ENCODE data around the gene ELOB.

ELOB gene

DNA sequence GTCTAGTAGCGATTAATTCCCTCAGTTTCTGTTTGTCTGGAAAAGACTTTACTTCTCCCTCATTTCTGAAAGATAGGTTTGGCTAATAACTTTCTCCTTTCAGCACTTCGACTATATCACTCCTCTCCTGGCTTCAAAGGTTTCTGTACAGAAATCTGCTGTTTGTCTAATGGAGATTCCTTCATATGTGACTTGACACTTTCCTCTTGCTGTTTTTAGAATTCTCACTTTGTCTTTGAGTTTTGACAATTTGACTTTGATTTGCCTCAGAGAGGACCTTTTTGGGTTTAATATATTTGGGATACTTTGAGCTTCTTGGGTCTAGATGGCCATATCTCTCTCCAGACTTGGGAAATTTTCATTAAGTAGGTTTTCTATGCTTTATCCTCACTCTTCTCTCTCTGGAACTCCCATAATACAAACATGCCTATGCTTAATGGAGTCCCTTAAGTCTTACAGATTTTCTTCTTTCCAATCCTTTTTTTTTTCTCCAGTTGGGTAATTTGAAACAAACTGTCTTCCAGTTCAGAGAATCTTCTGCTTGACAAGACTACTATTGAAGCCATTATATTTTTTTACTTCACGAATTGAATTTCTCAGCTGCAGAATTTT is 32.2 kb upstream of the ELOB start:
- Histone ChIP-seq H3K27ac (ENCODE audit: low read depth, low read length) (no peak overlapping the region), H3K36me3 (ENCODE audit: insufficient read depth, low read length) (no peaks in the 10 kb centered on the region), H3K4me3 (ENCODE audit: low read depth, low read length) (no peak overlapping the region), H3K27me3 (ENCODE audit: insufficient read depth, low read length) (peaks cover 67% of the 10 kb centered on the region), H2AFZ (ENCODE audit: low read length, unreplicated experiment) (no peak overlapping the region), H3K4me1 (ENCODE audit: control insufficient read depth, insufficient read depth, low read length, unreplicated experiment) (no peaks in the 10 kb centered on the region), H3K79me2 (ENCODE audit: control insufficient read depth, insufficient read depth, low read length, unreplicated experiment) (no peaks in the 10 kb centered on the region)

GRCh38 chr16:2808181-2808580 is 31.1 kb upstream of the ELOB start:
- Histone ChIP-seq H3K27ac (ENCODE audit: low read depth, low read length) (no peak overlapping the region), H3K79me2 (ENCODE audit: control insufficient read depth, insufficient read depth, low read length, unreplicated experiment) (no peaks in the 10 kb centered on the region), H2AFZ (ENCODE audit: low read length, unreplicated experiment) (no peak overlapping the region), H3K4me3 (ENCODE audit: low read depth, low read length) (no peak overlapping the region), H3K4me1 (ENCODE audit: control insufficient read depth, insufficient read depth, low read length, unreplicated experiment) (no peaks in the 10 kb centered on the region), H3K36me3 (ENCODE audit: insufficient read depth, low read length) (no peaks in the 10 kb centered on the region), H3K27me3 (ENCODE audit: insufficient read depth, low read length) (peaks cover 74% of the 10 kb centered on the region)

DNA sequence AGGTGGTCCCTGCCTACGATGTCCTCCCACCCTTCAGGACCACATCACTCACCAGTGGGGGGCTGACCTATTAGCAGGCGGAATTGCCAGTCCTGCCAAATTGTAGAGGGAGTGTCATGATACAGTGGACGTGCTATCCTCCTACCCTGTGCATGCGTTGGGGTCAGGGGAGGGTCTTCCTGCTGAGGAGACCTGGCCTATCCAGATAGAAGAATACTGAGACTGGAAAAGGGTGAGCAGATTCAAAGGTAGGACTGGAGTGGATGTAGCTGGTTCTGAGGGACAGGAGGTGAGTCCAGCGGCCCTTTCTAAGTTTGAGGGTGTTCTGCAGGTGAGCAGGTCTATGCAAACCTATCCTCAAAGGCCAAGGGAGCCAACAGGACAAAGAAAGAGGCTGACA is 29.2 kb upstream of the ELOB start:
- no peak overlapping the region for H3K27ac ChIP-seq (ENCODE audit: low read depth, low read length)

GRCh38 chr16:2804728-2805127 is 27.6 kb upstream of the ELOB start:
- Histone ChIP-seq H3K4me3 (ENCODE audit: low read depth, low read length) (no peak overlapping the region), H3K4me1 (ENCODE audit: control insufficient read depth, insufficient read depth, low read length, unreplicated experiment) (no peaks in the 10 kb centered on the region), H3K79me2 (ENCODE audit: control insufficient read depth, insufficient read depth, low read length, unreplicated experiment) (no peaks in the 10 kb centered on the region), H2AFZ (ENCODE audit: low read length, unreplicated experiment) (no peak overlapping the region), H3K27me3 (ENCODE audit: insufficient read depth, low read length) (peaks cover 49% of the 10 kb centered on the region), H3K36me3 (ENCODE audit: insufficient read depth, low read length) (no peaks in the 10 kb centered on the region), H3K27ac (ENCODE audit: low read depth, low read length) (no peak overlapping the region)

More for the DNA sequence above, 29.2 kb upstream of the ELOB start:
- Histone ChIP-seq H2AFZ (ENCODE audit: low read length, unreplicated experiment) (no peak overlapping the region), H3K79me2 (ENCODE audit: control insufficient read depth, insufficient read depth, low read length, unreplicated experiment) (no peaks in the 10 kb centered on the region), H3K4me1 (ENCODE audit: control insufficient read depth, insufficient read depth, low read length, unreplicated experiment) (no peaks in the 10 kb centered on the region), H3K36me3 (ENCODE audit: insufficient read depth, low read length) (no peaks in the 10 kb centered on the region), H3K27me3 (ENCODE audit: insufficient read depth, low read length) (peaks cover 63% of the 10 kb centered on the region), H3K4me3 (ENCODE audit: low read depth, low read length) (no peak overlapping the region)

GRCh38 chr16:2803545-2804195 is 26.6 kb upstream of the ELOB start:
- Histone ChIP-seq H3K4me3 (ENCODE audit: low read depth, low read length) (no peak overlapping the region), H3K27me3 (ENCODE audit: insufficient read depth, low read length) (peaks cover 39% of the 10 kb centered on the region), H3K4me1 (ENCODE audit: control insufficient read depth, insufficient read depth, low read length, unreplicated experiment) (no peaks in the 10 kb centered on the region), H3K79me2 (ENCODE audit: control insufficient read depth, insufficient read depth, low read length, unreplicated experiment) (no peaks in the 10 kb centered on the region), H2AFZ (ENCODE audit: low read length, unreplicated experiment) (no peak overlapping the region), H3K27ac (ENCODE audit: low read depth, low read length) (no peak overlapping the region), H3K36me3 (ENCODE audit: insufficient read depth, low read length) (no peaks in the 10 kb centered on the region)

DNA sequence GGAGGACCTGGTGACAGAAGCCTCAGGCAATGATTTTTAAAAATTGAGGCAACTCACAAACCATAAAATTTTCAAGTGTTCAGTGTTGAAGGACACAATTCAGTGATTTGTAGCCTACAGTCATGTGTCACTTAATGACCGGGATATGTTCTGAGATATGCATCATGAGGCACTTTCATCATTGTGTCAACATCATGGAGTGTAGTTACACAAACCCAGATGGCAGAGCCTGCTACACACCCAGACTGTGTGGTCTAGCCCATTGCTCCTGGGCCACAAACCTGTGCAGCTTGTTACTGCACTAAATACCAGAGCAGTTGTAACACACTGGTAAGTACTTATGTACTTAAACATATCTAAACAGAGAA is 22.8 kb upstream of the ELOB start:
- H3K4me1 ChIP-seq (ENCODE audit: control insufficient read depth, insufficient read depth, low read length, unreplicated experiment) = peaks cover 11% of the 10 kb centered on the region
- no peak overlapping the region for H3K4me3 ChIP-seq (ENCODE audit: low read depth, low read length)
- no peaks in the 10 kb centered on the region for H3K36me3 ChIP-seq (ENCODE audit: insufficient read depth, low read length)
- peaks cover 11% of the 10 kb centered on the region; the same call in 1 of the 2 replicates for H3K27me3 ChIP-seq (ENCODE audit: insufficient read depth, low read length)
- no peak overlapping the region for H2AFZ ChIP-seq (ENCODE audit: low read length, unreplicated experiment)
- no peak overlapping the region for H3K27ac ChIP-seq (ENCODE audit: low read depth, low read length)
- no peaks in the 10 kb centered on the region for H3K79me2 ChIP-seq (ENCODE audit: control insufficient read depth, insufficient read depth, low read length, unreplicated experiment)

DNA sequence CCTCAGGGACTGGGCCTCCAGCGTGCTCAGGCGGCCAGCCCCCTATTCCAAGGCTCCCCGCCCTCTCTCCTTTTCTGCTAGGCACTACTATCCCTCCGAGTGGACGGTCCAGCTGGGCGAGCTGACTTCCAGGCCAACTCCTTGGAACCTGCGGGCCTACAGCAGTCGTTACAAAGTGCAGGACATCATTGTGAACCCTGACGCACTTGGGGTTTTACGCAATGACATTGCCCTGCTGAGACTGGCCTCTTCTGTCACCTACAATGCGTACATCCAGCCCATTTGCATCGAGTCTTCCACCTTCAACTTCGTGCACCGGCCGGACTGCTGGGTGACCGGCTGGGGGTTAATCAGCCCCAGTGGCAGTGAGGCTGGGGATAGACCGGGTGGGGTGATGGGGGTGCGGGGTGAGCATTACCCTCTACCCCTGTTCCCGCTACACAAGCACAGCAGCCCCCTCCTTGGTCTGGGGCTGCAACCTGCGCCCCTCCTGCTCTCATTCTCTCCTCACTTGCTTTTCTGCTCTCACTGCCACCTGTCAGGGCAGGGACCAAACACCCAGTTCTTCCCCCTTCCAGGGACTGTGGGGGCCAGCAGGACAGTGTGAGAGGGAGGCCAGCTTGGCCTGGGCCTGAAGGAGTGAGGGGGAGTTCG is 22.3 kb upstream of the ELOB start:
- H3K27ac ChIP-seq (ENCODE audit: low read depth, low read length) = no peak overlapping the region
- H3K36me3 ChIP-seq (ENCODE audit: insufficient read depth, low read length) = no peaks in the 10 kb centered on the region
- H3K4me1 ChIP-seq (ENCODE audit: control insufficient read depth, insufficient read depth, low read length, unreplicated experiment) = peaks cover 16% of the 10 kb centered on the region
- no peak overlapping the region for H3K4me3 ChIP-seq (ENCODE audit: low read depth, low read length)
- no peak overlapping the region for H2AFZ ChIP-seq (ENCODE audit: low read length, unreplicated experiment)
- H3K27me3 ChIP-seq (ENCODE audit: insufficient read depth, low read length) = peaks cover 7% of the 10 kb centered on the region; the same call in 1 of the 2 replicates
- H3K79me2 ChIP-seq (ENCODE audit: control insufficient read depth, insufficient read depth, low read length, unreplicated experiment) = no peaks in the 10 kb centered on the region

DNA sequence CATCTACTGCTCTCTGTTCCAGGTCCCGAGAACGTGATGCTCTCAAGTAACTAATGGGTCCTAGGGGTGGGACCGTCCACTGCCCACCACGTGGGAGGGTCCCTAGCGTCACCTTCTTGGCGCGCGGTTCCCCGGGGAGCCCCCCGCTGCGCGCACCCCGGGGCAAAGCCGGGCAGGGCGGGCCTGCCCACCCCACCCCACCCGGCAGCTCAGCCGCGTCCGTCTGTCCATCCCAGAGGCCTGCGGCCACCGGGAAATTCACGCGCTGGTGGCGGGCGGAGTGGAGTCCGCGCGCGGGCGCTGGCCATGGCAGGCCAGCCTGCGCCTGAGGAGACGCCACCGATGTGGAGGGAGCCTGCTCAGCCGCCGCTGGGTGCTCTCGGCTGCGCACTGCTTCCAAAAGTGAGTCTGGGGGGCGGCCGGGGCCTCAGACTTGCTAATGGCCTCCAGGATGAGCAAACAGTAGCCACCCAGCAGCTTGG is 21.7 kb upstream of the ELOB start:
- no peak overlapping the region for H3K4me3 ChIP-seq (ENCODE audit: low read depth, low read length)
- H3K27me3 ChIP-seq (ENCODE audit: insufficient read depth, low read length) = peaks cover 2% of the 10 kb centered on the region; the same call in 1 of the 2 replicates
- H3K4me1 ChIP-seq (ENCODE audit: control insufficient read depth, insufficient read depth, low read length, unreplicated experiment) = peaks cover 19% of the 10 kb centered on the region
- H2AFZ ChIP-seq (ENCODE audit: low read length, unreplicated experiment) = no peak overlapping the region
- H3K27ac ChIP-seq (ENCODE audit: low read depth, low read length) = no peak overlapping the region
- H3K79me2 ChIP-seq (ENCODE audit: control insufficient read depth, insufficient read depth, low read length, unreplicated experiment) = no peaks in the 10 kb centered on the region
- no peaks in the 10 kb centered on the region for H3K36me3 ChIP-seq (ENCODE audit: insufficient read depth, low read length)

DNA sequence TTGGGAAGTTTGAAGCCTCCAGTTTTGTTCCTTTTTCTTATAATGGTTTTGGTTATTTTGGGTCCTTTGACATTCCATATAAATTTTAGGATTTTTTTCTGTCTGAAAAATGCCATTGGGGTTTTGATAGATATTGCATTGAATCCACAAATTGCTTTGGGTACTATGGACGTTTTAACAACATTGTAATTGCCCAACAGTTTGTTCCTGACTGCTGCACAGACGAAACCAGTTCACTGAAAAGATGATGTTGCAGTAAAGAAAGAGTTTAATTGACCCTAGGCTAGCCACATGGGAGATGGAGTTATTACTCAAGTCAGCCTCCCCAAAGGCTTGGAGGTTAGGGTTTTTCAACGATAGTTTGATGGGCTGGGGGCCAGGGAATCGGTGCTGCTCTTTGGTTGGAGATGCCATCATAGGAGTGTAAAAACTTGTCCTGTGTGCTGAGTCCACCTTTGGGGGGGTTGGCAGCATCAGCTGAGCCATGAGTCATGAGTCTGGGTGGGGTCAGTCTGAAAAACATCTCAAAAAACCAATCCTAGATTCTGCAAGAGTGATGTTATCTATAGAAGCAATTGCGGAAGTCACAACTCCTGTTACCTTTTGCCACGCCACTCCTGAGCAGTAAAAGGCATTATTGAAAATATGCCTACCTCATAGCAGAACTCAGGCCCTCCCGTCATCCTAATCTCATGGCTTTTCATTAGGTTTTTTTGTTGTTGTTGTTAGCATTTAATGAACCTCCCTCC is 18.5 kb upstream of the ELOB start:
- Histone ChIP-seq H3K27me3 (ENCODE audit: insufficient read depth, low read length) (peaks cover 18% of the 10 kb centered on the region), H3K36me3 (ENCODE audit: insufficient read depth, low read length) (no peaks in the 10 kb centered on the region), H3K4me3 (ENCODE audit: low read depth, low read length) (no peak overlapping the region), H3K27ac (ENCODE audit: low read depth, low read length) (no peak overlapping the region), H3K79me2 (ENCODE audit: control insufficient read depth, insufficient read depth, low read length, unreplicated experiment) (no peaks in the 10 kb centered on the region), H2AFZ (ENCODE audit: low read length, unreplicated experiment) (no peak overlapping the region), H3K4me1 (ENCODE audit: control insufficient read depth, insufficient read depth, low read length, unreplicated experiment) (peaks cover 19% of the 10 kb centered on the region)

DNA sequence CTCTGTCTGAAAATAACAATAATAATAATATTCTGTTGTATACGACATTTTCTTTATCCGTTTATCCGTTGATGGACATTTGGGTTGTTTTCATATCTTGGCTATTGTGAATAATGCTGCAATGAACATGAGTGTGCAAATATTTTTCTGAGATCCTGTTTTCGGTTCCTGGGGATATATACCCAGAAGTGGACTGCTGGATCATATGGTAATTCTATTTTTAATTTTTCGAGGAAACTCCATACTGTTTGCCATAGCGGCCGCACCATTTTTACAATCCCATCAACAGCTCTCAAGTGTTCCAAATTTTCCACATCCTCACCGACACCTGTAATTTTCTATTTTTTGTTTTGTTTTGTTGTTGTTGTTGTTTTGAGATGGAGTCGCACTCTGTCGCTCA is 15.9 kb upstream of the ELOB start:
- peaks cover 38% of the 10 kb centered on the region for H3K27me3 ChIP-seq (ENCODE audit: insufficient read depth, low read length)
- H2AFZ ChIP-seq (ENCODE audit: low read length, unreplicated experiment) = no peak overlapping the region
- peaks cover 19% of the 10 kb centered on the region for H3K4me1 ChIP-seq (ENCODE audit: control insufficient read depth, insufficient read depth, low read length, unreplicated experiment)
- H3K4me3 ChIP-seq (ENCODE audit: low read depth, low read length) = no peak overlapping the region
- H3K36me3 ChIP-seq (ENCODE audit: insufficient read depth, low read length) = no peaks in the 10 kb centered on the region
- no peaks in the 10 kb centered on the region for H3K79me2 ChIP-seq (ENCODE audit: control insufficient read depth, insufficient read depth, low read length, unreplicated experiment)
- no peak overlapping the region for H3K27ac ChIP-seq (ENCODE audit: low read depth, low read length)

Data from ACC112 (cell line).